Measurements from ENCODE around the gene QDPR.

The QDPR gene

GRCh38 chr4:17528551-17529165, 16.8 kb upstream of the QDPR start:
- FAIRE-seq (no peak), DNase-seq (ENCODE audit: low spot score) (no peak)

- FAIRE-seq (no peak), DNase-seq (ENCODE audit: low spot score) (no peak)
These were observed 15.0 kb upstream of the QDPR start for GRCh38 chr4:17526695-17527477.

- DNase-seq (ENCODE audit: low spot score) (no peak), FAIRE-seq (no peak)
These were observed 11.8 kb upstream of the QDPR start for GRCh38 chr4:17523662-17524061.

DNA sequence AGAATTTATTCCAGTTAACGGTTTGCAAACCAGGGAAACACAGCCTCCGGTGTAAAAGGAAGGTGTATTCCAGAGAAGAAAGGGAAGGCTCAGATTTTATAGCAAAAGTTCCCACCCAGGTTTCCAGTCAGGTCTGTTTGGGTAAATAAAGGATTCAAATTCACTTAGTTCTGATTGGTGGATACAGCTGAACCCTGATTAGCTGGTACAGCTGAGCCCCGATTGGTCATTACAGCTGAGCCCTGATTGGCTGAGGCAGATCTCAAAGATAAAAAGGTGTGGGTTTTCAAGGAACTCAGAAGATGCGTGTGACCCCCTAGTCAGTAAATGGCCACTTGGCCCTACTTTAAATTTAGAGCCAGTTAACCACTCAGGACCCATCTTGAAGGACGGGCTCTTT, 9.7 kb upstream of the QDPR start:
- no peak for DNase-seq (ENCODE audit: low spot score)
- FAIRE-seq = no peak

GRCh38 chr4:17517664-17518063, 5.8 kb upstream of the QDPR start:
- FAIRE-seq (no peak), DNase-seq (ENCODE audit: low spot score) (no peak)

DNA sequence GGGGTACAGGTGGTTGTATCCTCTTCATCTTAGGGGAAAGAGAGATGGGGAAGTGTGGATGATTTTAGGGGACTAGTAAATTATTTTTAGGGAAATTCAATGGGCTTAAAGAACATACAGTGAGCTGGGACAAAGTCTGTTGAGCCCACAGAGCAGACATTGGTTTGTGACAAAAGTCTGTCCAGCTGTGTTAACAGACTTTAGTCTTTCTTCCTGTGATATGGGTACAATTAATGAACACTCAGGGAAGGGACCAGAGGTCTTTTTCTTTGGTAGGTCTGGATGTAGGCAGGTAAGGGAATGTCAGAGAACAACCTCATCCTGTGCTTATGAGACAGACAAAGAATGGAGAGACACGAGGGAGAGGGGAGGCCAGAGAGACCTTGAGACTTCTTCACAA, 5.1 kb upstream of the QDPR start:
- DNase-seq (ENCODE audit: low spot score) = no peak
- FAIRE-seq = no peak

DNA sequence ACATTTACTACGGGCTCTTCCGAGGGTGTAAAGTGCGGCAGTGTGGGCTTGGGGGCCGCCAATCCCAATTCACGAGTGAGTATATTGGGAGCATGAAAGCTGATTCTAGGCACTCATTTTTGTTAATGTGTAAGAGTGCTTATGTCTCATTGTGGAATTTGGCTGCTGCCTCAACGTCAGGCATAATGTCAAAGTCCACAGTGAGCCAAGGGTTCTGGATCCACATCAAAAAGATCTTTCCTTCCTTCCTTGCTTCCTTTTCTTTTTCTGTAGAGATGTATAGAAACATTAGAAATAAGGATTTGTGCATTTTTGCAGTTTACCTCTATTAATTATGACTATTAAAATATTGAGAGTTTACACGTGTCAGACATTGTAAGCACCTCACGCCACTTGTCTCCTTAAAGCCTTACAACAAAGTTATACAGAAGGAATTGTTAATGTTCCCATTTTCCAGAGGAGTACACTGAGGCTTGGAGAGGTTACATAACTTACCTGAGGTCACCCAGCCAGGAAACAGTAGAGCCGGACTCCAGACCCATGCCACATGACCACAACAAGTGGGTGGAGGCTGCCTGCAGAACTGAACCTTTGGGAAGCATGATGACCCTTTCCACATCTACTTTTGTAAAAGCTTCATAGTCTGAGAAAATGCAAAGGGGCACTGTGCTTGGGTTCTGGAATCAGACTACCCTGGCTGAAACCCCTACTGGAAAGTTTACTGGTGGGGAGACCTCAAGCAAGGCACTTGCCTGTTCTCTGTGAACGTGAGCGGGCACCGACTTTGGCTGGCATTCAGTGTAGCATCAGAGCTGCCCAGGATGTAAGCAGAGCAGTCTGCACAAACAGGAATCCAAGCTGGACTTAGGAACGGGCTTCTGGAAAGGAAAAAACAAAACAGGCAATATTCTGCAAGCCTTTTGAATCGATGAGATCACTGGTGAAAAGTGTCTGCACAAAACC, 3.8 kb upstream of the QDPR start:
- no peak for DNase-seq (ENCODE audit: low spot score)
- FAIRE-seq = no peak

DNA sequence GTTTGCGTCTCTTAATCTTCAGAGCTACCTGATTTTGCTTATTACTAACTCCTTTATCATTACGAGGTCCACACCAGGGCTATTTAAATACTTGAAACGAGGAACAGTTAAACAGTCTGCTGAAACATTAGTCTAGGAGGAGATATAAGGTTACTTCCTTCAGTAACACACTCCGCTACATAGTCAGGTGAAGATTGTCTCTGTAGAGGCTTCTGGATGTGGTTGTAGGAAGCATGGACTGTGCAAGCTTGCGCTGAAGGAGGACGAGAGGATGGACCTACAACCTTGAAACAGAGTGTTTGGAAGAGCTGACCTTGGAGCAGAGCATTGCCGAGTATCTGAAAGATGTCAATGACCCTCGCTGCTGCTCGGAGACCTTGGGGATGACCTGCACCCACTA, 3.0 kb upstream of the QDPR start, which contains the start of gene CLRN2:
Gene CLRN2 (plus strand): TSS at position 301 of the 400 bp plus-strand sequence. CDS start 102 bp downstream, outside the sequence.
- DNase-seq (ENCODE audit: low spot score) = no peak
- no peak for FAIRE-seq

GRCh38 chr4:17512973-17513665, 1.2 kb upstream of the QDPR start:
- DNase-seq (ENCODE audit: low spot score) (no peak), FAIRE-seq (no peak)

- DNase-seq (ENCODE audit: low spot score) (no peak), FAIRE-seq (no peak)
These were observed 361 bp downstream of the QDPR start for GRCh38 chr4:17511509-17511949.

GRCh38 chr4:17511051-17511450, 839 bp downstream of the QDPR start:
- FAIRE-seq (no peak), DNase-seq (ENCODE audit: low spot score) (no peak)

- DNase-seq (ENCODE audit: low spot score) (no peak), FAIRE-seq (no peak)
These were observed 1.3 kb downstream of the QDPR start for GRCh38 chr4:17510582-17510981.

GRCh38 chr4:17504081-17504480, 7.8 kb downstream of the QDPR start:
- FAIRE-seq = no peak
- no peak for DNase-seq (ENCODE audit: low spot score)

DNA sequence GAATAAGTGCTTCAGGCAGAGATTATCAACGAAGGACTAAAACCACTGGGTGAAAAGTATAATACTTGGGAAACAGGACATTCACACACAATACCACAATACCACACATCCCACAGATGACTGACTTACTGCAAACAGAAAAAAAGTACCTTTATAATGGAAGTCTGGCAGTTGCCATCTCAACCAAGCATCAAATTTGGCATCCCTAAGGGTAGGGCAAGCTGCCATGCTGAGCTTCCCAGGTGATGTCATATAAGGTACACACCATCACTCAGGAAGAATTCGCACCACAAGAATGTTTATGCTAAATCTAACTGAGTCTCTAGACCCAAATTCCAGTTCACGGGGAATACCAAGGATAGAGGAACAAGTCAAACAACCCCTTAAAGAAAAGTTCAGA, 9.1 kb downstream of the QDPR start:
- FAIRE-seq (peak; percentile 76), DNase-seq (ENCODE audit: low spot score) (peak; percentile 88)

DNA sequence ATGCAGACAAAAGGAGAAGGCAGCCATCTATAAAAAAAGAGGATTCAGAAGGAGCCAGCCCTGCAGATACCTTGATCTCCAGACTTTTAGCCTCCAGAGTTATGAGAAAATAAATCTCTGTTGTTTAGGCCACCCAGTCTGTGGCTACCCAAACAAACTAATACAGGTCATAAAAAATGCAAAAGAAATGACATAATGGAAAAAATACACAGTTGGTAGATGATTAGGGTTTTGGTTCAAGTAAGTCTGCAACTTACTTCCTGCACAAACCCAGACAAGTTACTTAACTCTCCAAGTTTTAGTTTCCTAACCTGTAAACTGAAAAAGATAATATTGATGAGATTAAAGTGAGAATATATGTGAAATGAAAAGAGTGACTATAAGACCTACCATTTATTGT, 11.3 kb downstream of the QDPR start:
- FAIRE-seq = no peak
- no peak for DNase-seq (ENCODE audit: low spot score)

- no peak for DNase-seq (ENCODE audit: low spot score)
- no peak for FAIRE-seq
These were observed 13.9 kb downstream of the QDPR start for GRCh38 chr4:17497890-17498523.

DNA sequence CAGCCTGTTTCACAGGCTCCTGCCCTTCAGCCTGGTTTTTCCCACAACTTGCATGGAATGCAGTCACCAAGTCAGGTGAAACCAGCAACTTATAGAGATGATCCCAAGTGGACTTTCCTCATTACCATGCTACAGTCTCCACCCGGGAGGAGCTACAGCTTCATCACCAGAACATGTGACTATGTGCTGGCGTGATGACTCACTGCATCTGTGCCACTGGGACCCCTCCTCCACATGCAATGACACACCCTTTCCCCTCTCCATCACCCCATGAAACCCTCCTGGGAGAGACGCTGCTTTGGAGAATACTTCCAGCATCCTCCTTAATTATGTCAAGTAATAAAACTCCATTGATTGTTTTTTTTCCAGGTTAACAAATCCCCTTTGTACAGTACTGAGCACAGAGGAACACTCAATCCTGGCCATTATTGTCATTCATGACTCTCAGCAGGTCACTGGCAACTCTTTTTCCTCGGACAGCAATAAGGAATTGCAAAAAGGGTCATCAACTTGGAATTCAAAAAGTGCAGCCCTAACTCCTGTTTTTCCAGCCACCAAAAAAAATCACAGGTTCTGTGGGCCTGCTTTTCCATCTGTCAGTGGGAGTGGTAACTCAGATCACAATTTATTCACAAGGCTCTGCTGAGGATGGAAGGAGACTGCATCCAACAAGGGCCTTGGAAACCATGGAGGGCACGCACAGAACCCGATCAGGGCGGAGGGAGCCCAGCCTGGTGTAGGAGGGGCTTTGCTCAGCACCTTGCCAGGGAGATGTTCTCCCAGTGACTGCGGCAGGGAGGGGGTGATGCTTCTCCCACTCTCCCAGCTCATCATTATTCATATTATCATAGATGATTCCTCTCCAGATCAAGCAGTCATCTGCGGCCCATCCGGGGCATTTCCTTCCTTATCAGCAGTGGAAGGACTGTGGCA, 17.4 kb downstream of the QDPR start:
- DNase-seq (ENCODE audit: low spot score) = peak; percentile 74
- peak; percentile 30 for FAIRE-seq

DNA sequence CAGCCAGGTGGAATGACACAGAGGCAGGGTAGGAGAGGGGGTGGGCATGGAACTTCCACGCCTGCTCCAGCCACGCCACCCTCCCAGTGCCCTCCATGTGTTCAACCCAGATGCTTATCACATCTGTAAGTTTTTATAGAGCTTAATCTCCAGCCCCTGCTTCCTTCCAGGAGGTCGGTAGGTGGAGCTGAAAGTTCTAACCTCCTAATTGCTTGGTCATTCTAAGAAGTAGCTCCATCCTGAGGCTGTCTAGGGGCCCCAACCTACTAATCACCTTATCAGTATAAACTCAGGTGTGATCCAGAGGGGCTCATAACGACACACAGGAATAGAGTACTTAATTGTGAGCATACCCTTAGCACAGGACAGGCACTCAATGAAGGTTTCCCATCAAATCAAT, 18.3 kb downstream of the QDPR start:
- FAIRE-seq = no peak
- DNase-seq (ENCODE audit: low spot score) = no peak

GRCh38 chr4:17492876-17493275, 19.0 kb downstream of the QDPR start:
- FAIRE-seq (no peak), DNase-seq (ENCODE audit: low spot score) (no peak)

All from RCC 7860 (cell line).